NAMALWA (cell line): ENCODE data around the gene CNGB1.
"Not testable (repeated sequence)": the region's sequence is repeated elsewhere in the genome, so short reads cannot be mapped to it uniquely, and the experiment has no call there.

Experiments used
- DNase-seq: peaks from one replicate; pipeline ENCODE4 v3.0.0-alpha.2; 2015; ENCODE audit warnings: low spot score

The CNGB1 gene

GRCh38 chr16:57997176-57997527 lies 26.2 kb upstream of the CNGB1 start:
- DNase-seq, result no peak

- DNase-seq, result no peak
Measured at GRCh38 chr16:57996406-57997175, 25.7 kb upstream of the CNGB1 start.

DNA sequence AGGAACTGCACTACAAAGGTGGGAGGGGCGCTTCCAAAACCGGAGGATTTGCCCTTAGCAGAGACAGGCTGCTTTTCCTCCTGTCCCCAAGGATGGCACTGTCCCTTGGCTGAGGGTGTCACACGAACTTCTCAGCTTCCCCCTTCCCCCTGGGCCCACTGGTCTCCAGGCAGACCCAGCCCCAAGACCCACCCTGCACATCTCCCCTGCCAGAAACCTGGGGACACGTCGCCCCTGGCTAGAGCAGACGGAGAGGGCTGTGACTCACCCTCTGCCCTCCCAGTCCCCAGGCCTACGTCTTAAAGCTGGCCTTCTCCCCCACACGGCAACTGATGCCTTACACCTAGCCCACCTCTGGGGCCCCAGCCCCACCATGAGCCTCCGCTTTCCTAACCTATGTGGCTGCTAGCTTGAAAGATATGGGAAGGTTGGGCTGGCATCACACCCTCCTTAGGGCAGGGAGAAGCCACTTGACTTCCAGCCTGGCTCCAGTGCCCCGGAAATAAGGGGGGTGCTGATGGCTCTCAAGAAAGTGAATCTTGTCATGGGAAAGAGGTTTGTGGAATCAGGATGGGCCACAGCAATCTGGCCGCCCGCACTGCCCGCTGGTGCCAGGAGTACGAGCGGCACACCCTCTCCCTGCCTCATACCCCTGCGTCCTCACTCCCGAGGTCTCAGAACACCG lies 24.9 kb upstream of the CNGB1 start:
- DNase-seq, result no peak

- DNase-seq, result peak; percentile 65
Measured at GRCh38 chr16:57994778-57995177, 23.9 kb upstream of the CNGB1 start.

DNA sequence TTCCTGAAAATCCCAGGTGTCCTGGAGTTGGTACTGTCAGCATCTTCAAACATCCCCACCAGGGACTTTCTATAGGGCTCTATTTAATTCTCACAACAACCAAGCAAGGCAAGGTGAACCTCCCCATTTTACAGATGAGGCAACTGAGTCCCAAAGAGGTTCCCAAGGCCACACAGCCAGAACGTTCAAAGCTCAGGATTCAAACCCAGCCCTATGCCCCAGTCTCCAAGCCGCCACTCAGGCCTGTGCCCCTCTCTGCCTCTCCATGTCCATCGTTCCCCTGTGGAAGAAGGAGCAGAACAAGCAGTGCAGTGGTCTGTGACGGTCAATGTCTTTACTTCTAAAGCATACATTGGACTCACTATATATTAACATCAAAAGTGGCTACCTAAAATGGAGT lies 23.4 kb upstream of the CNGB1 start:
- DNase-seq, result no peak

DNA sequence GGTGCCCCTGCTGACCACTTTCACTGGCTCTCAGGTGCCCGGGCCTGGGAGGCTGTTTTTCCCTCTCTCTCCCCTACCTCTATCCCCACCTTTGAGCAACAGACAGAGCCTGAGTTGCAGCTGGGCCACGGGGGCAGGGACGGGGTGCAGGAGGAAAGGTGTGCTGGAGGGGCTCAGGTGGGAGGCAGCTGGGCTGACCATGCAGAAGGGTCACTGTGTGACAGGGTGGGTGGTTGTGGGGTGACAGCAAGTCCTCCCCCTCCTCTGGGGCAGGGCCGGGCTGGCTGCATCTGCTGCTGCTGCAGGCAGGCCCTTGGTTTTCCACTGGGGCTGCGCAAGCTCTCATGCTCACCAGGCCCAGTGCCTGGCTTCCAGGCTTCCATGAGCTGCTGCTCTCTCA lies 23.0 kb upstream of the CNGB1 start:
- no peak for DNase-seq

DNA sequence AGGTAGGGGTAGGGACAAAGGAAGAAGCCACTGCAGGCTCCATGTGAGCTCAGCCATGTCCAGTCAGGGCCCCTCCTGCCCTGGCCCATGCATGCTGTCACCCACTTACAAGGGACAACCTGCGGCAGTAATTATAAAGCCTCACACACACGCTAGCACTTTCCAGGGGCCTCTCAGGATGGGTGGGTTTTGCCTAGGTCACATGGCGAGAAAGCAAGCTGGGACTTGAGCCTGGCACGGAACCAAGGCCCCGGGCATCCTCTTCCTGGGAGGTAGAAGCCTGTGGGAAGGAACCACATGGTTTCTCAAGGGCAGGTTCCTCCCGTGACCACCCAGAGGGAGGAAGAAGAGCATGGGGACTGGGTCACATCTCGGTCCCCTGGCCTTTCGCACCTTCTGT lies 22.5 kb upstream of the CNGB1 start:
- DNase-seq, result no peak

DNA sequence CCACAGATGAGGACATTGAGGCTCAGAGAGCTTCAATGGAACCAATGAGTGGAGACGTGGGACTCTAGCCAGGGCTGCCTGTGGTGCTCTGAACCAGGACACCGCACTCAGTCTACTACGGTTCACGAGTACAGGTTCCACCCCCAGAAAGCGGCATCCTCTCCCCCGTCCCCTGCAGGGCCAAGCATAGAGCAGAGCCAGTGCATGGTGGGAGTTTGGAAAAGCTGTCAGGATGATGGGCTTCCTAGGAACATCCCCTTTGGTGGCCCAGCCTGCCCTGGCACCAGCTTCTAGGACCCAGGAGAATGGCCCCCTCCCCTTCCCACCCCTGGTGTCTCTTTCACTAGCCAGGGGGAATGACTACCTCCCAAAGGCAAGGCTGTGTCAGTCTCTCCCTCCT lies 21.2 kb upstream of the CNGB1 start:
- no peak for DNase-seq

GRCh38 chr16:57991551-57992059 lies 20.7 kb upstream of the CNGB1 start:
- DNase-seq, result no peak

- DNase-seq, result no peak
Measured at GRCh38 chr16:57988929-57989328, 18.0 kb upstream of the CNGB1 start.

- no peak for DNase-seq
Measured at GRCh38 chr16:57987441-57988177, 16.7 kb upstream of the CNGB1 start.

DNA sequence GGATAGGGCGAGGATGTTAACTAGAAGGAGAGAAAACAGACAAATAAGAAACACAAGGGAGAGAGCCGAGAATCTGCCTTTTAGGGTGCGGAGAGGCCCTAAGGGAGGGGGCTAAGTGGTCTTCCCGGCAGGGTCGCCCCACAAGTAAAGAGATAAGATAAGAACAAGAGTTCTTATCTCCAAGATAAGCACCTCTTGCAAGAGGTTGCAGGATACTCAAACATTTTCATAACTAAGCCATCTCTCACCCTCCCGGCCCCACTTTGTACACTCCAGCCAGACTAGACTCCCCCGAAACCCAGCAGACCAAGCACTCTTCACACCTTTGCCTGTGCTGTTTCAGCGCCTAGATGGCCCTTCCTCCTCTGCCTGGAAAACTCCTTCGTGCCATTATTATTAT lies 15.3 kb upstream of the CNGB1 start:
- DNase-seq, result no peak

GRCh38 chr16:57985204-57986181 lies 14.6 kb upstream of the CNGB1 start:
- DNase-seq, result peak; percentile 36

GRCh38 chr16:57984443-57985203 lies 13.7 kb upstream of the CNGB1 start:
- DNase-seq, result peak; percentile 89

DNA sequence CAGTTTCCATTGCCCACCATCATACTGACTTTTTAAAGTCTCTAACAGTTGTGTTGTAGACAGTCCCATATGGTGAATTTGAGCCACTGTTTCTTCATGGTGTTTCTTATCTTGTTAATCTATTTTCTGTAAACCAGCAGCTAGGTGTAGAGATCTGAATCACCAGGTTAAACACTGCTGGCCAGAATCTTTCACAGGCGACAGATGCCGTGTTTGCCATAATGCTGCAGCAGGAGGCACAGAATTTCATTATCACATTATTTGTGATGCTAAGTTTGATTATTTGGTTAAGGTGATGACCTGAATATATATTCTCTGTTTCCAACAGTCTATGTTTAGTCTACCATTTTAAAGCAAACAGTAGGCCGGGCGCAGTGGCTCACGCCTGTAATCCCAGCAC lies 11.5 kb upstream of the CNGB1 start:
- no peak for DNase-seq

GRCh38 chr16:57981636-57982035 lies 10.7 kb upstream of the CNGB1 start:
- DNase-seq, result no peak

DNA sequence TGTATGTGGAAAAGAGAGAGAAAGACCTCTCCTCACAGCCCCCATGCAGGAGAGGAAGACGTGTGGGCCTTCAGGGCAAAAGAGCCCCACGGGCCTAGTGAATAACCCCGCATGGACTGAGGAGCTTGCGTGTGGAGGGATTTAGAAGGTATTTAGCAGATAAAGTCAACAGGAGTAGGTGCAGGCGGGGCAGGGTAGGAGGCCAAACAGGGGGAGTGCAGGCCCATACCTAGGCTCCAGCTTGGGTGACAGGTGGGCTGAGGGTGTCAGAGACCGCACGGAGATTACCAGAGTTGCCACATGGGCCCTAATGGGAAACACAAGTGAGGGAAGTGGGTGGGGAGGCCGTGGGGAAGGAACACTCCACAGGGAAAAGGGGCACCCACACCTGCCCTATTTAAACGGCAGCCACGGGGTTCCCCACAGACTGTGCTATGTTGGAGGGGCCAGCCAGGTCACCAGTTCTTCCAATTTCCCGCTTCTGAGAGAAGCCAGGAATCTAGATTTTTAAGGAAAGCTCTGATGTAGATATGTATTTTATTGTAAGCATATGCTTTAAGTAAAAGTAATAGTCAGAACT lies 8.2 kb upstream of the CNGB1 start:
- DNase-seq, result no peak

DNA sequence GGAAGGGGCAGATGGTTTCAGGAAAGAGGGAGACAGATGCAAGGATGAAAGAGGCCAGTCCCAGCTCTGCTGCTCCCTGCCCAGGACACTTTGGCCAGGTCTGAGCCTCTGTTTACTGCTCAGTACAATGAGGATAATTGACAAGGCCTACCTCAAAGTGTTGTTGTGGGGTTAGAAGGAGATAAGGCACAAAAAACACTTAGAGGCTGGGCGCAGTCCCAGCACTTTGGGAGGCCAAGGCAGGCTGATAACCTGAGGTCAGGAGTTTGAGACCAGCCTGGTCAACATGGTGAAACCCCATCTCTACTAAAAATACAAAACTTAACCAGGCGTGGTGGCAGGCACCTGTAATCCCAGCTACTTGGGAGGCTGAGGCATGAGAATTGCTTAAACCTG lies 7.1 kb upstream of the CNGB1 start:
- DNase-seq, result not testable (repeated sequence)

GRCh38 chr16:57977418-57978069 lies 6.6 kb upstream of the CNGB1 start:
- DNase-seq, result no peak

DNA sequence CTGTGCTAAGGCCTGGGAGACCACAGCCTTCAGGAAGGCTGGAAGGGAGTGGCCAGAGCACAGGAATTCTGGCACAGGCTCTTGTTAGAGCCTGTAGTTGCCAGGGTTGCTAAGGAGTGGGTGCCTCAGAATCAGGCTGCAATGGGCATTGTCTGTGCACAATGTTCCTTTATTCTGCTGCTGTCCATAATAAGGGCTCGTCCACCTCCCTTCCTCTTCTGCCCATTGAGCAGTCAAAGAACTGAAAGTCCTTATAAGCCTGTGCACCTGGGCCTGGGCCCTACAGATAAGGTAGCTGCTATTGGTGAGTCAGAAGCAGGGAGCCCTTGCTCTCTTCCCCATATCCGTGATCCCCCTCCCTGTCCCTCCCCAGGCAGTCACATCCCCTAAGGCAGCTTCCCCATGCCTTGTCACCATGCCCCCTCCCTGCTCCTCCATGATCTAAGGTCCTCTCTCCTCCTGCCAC lies 5.4 kb upstream of the CNGB1 start:
- DNase-seq, result no peak
